Activated naive CD4-positive, alpha-beta T cell treated with anti-CD3 and anti-CD28 coated beads, Interleukin-2, amount 50 U/mL, for 72 hours (primary cell): ENCODE measurements around the gene NPTX2. TPM values are rescaled to one million over a fixed set of nuclear protein-coding genes. Genes with fewer than 3 reads are reported as not detected.
A peak's percentile ranks its signal among the peaks of the same experiment; 100 is the strongest.
"Not testable (repeated sequence)": the region's sequence is repeated elsewhere in the genome, so short reads cannot be mapped to it uniquely, and the experiment has no call there.

Experiments
- ATAC-seq, 2 donors: fragments of 150-1000 bp; cut with Tn5 transposase; 2 replicates each; pipeline ENCODE4 v1.10.0; 2021; ENCODE audit warnings: mild to moderate bottlenecking in 2 of 2, moderate library complexity in 2 of 2
- DNase-seq, 2 donors: peaks; one replicate each; pipeline ENCODE4 v3.0.0; 2021 to 2022; ENCODE audit warnings: low spot score in 2 of 2
- H3K27ac Mint-ChIP-seq, 2 donors: one replicate each; pipeline ENCODE4 v1.8.0; 2022; ENCODE audit warnings: mild to moderate bottlenecking in 2 of 2, mixed read lengths in 2 of 2
- H3K36me3 Mint-ChIP-seq, 2 donors: one replicate each; pipeline ENCODE4 v1.8.0; 2022; ENCODE audit warnings: mixed read lengths in 2 of 2
- H3K9me3 Mint-ChIP-seq, 2 donors: one replicate each; pipeline ENCODE4 v1.8.0; 2022; ENCODE audit warnings: mixed read lengths in 2 of 2
- total RNA-seq, 2 donors: library from RNA; stranded (reverse); gene quantifications; one replicate each; pipeline ENCODE4 v1.2.3, GENCODE V29; 2022

Gene NPTX2, protein sequence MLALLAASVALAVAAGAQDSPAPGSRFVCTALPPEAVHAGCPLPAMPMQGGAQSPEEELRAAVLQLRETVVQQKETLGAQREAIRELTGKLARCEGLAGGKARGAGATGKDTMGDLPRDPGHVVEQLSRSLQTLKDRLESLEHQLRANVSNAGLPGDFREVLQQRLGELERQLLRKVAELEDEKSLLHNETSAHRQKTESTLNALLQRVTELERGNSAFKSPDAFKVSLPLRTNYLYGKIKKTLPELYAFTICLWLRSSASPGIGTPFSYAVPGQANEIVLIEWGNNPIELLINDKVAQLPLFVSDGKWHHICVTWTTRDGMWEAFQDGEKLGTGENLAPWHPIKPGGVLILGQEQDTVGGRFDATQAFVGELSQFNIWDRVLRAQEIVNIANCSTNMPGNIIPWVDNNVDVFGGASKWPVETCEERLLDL
- not detected for total RNA-seq

DNA sequence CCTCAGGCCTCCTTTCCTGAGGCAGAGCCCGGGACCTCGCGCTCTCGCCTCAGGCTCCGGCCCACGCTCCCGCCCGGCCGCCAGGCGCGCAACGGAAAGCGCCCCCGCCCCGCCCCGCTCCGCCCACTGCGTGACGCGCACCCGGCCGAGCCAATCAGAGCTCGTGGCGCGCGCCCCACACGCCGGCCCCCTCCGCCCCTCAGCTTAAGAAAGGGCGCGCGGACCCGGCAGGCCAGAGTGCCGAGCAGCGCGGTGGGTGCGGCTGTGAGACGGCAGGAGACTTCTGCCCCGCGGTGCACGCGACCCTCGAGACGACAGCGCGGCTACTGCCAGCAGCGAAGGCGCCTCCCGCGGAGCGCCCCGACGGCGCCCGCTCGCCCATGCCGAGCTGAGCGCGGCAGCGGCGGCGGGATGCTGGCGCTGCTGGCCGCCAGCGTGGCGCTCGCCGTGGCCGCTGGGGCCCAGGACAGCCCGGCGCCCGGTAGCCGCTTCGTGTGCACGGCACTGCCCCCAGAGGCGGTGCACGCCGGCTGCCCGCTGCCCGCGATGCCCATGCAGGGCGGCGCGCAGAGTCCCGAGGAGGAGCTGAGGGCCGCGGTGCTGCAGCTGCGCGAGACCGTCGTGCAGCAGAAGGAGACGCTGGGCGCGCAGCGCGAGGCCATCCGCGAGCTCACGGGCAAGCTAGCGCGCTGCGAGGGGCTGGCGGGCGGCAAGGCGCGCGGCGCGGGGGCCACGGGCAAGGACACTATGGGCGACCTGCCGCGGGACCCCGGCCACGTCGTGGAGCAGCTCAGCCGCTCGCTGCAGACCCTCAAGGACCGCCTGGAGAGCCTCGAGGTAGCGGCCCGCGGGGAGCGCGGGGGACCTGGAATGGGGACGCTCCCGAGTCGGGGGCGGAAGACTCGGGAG lies at the start of gene NPTX2:
Gene NPTX2, plus strand, starts transcription at position 235 of the 909 bp plus-strand sequence. Its CDS starts 177 bp downstream, at position 412.
- DNase-seq (peak in 1 of 2 donors; percentile 19), ATAC-seq (peak; percentile 29 to 71)
- H3K36me3 Mint-ChIP-seq = peaks cover 0 to 8% of the 10 kb centered on the region in 2 donors

DNA sequence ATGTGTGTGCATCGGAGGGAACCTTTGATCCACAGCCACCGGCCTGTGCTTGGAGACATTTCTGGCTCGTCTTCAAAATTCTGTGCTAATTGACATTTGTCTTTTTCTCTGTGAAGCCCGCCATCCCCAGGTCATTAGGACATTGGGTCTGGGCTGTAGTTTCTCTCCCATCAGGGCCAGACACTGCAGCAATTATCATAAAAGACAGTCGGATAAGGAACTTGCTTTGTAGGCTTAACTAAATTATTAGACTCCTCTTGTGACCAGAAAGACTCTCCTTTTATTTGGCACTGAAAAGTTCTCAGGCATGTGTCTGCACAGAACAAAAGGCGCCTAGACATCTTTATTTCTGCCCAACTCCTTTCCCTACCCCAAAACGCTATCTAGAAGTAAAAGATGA lies 49.1 kb upstream of the NPTX2 start:
- DNase-seq (no peak), ATAC-seq (no peak)
- Mint-ChIP-seq H3K36me3 (no peaks in the 10 kb centered on the region), H3K27ac (no peak overlapping the region), H3K9me3 (peaks cover 7 to 12% of the 10 kb centered on the region in 2 donors)

More for the DNA sequence above, at the start of gene NPTX2:
- Mint-ChIP-seq H3K27ac (no peak within 1 kb of the TSS), H3K9me3 (peaks cover 0 to 5% of the 10 kb centered on the region in 2 donors)

GRCh38 chr7:98568891-98569290 lies 48.2 kb upstream of the NPTX2 start:
- DNase-seq (no peak), ATAC-seq (no peak)
- Mint-ChIP-seq H3K36me3 (no peaks in the 10 kb centered on the region), H3K27ac (no peak overlapping the region), H3K9me3 (peaks cover 7 to 10% of the 10 kb centered on the region in 2 donors)

GRCh38 chr7:98569691-98570337 lies 47.3 kb upstream of the NPTX2 start:
- peaks cover 4 to 5% of the 10 kb centered on the region in 2 donors for H3K9me3 Mint-ChIP-seq
- H3K36me3 Mint-ChIP-seq = no peaks in the 10 kb centered on the region
- H3K27ac Mint-ChIP-seq = no peak overlapping the region
- no peak for DNase-seq
- no peak for ATAC-seq

- Mint-ChIP-seq H3K27ac (no peak overlapping the region), H3K36me3 (peaks cover 0 to 5% of the 10 kb centered on the region in 2 donors), H3K9me3 (peaks cover 7 to 11% of the 10 kb centered on the region in 2 donors)
- no peak for ATAC-seq
- DNase-seq = no peak
Measured at GRCh38 chr7:98571006-98571405, 46.1 kb upstream of the NPTX2 start.

DNA sequence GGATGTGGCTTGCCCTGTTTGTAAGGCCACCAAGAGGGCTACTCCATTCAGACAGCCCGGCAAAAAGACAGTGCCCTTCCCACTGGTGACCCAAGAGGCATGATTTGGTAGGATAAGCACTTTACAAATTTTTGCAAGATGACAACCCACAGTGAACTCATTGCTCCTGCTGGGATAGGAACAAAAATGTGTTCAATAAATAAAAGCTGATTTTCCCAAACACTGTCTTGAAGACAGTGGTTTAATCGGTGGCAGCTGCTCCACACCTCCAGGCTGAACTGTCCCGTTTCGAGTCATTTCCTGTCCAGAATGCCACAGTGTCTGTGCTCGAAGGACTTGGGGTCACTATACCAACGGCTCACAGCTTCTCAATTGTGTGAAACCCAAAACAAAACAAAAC lies 45.1 kb upstream of the NPTX2 start:
- ATAC-seq (no peak), DNase-seq (no peak)
- H3K9me3 Mint-ChIP-seq = peaks cover 16 to 21% of the 10 kb centered on the region in 2 donors
- no peak overlapping the region for H3K27ac Mint-ChIP-seq
- peaks cover 0 to 9% of the 10 kb centered on the region in 2 donors for H3K36me3 Mint-ChIP-seq

DNA sequence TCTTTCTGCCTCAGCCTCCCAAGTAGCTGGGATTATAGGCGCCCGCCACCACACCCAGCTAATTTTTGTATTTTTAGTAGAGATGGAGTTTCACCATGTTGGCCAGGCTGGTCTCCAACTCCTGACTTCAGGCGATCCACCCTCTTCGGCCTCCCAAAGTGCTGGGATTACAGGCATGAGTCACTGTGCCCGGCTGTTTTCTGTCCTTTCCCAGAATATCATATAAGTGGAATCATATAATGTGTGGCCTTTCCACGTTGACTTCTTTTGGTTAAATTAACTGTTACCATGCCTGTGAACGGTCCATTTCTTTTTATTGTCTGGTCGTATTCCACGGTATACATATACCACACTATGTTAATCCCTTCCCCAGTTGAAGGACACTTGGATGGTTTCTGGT lies 44.4 kb upstream of the NPTX2 start:
- peaks cover 0 to 10% of the 10 kb centered on the region in 2 donors for H3K36me3 Mint-ChIP-seq
- not testable (repeated sequence) for DNase-seq, ATAC-seq, H3K27ac Mint-ChIP-seq
- H3K9me3 Mint-ChIP-seq = peaks cover 16 to 21% of the 10 kb centered on the region in 2 donors

GRCh38 chr7:98573816-98574215 lies 43.3 kb upstream of the NPTX2 start:
- H3K27ac Mint-ChIP-seq = no peak overlapping the region
- H3K36me3 Mint-ChIP-seq = peaks cover 0 to 10% of the 10 kb centered on the region in 2 donors
- DNase-seq (no peak), ATAC-seq (no peak)
- peaks cover 20 to 21% of the 10 kb centered on the region in 2 donors for H3K9me3 Mint-ChIP-seq

DNA sequence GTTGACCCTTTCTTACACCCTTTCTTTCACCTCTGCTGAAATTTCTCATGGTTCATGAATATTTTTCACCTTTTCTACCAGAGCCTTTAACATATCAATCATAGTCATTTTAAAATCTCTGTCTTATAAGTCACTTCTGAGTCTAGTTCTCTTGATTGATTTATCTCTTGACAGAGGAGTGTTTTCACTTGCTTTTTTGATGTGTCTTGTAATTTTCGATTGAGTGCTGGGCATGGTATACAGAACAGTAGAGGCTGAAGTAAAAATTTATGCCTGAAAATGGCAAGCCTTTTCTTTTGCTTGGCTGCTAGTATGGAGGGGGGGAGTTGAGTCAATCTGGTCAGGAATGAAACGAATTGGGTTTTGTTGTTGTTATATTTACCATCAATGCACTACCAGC lies 41.2 kb upstream of the NPTX2 start:
- Mint-ChIP-seq H3K36me3 (peaks cover 0 to 10% of the 10 kb centered on the region in 2 donors), H3K9me3 (peaks cover 20 to 21% of the 10 kb centered on the region in 2 donors), H3K27ac (no peak overlapping the region)
- DNase-seq (no peak), ATAC-seq (no peak)

DNA sequence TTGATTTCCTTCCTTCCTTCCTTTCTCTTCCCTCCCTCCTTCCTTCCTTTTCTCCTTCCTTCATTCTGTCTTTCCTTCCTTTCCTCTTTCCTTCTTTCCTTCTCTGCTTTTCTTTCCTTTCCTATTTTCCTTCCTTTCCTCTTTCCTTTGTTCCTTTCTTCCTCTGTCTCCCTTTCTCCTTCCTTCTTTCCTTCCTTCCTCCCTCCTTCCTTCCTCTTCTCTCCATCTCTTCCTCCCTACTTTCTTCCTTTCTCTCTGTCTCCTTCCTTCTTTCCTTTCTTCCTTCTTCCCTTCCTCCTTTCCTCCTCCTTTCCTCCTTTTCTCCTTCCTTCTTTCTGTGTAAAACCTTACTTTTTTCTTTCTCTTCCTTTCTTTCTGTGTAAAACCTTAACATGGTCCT lies 32.3 kb upstream of the NPTX2 start:
- peak overlapping the region in 1 of 2 donors; percentile 1 for H3K27ac Mint-ChIP-seq
- DNase-seq = no peak
- H3K36me3 Mint-ChIP-seq = no peaks in the 10 kb centered on the region
- peaks cover 10 to 13% of the 10 kb centered on the region in 2 donors for H3K9me3 Mint-ChIP-seq
- ATAC-seq = no peak

DNA sequence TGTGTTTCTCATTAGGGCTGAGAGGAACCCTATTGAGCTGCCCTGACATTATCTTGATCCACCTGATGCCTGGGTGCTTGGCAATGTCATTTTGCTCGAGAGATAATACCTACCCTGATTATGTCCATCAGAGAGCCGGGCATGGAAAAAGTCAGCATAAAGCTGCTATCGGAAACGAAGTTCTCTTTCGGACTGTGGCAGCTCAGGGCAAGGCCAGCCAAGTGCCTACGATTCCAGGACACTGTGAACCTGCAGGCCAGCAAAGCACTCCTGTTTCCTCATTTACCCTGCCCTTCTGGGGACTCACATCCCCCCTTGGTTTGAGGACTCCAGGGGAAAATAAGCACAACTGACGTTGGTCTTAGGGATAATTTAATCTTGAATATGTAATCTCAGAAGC lies 25.2 kb upstream of the NPTX2 start:
- no peak for DNase-seq
- Mint-ChIP-seq H3K36me3 (no peaks in the 10 kb centered on the region), H3K9me3 (no peaks in the 10 kb centered on the region), H3K27ac (no peak overlapping the region)
- no peak for ATAC-seq

DNA sequence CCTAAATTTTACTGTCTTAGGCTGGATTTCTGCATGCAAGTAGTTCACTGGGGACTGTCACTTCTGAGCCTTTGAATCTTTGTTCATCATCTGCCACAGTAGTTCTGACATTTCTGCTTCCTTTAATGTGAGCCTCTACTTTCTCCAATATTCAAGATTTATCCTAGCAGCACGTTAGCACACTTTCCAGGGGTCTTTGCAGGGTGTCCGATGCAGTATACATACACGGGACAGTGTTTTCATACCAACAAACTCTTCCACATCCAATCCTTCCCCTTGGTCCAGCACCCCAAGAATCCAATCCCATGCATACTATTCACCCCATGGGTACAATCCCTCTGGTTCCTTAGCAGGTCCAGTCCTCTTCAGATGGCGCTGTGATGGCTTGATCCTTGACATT lies 22.7 kb upstream of the NPTX2 start:
- H3K27ac Mint-ChIP-seq = no peak overlapping the region

DNA sequence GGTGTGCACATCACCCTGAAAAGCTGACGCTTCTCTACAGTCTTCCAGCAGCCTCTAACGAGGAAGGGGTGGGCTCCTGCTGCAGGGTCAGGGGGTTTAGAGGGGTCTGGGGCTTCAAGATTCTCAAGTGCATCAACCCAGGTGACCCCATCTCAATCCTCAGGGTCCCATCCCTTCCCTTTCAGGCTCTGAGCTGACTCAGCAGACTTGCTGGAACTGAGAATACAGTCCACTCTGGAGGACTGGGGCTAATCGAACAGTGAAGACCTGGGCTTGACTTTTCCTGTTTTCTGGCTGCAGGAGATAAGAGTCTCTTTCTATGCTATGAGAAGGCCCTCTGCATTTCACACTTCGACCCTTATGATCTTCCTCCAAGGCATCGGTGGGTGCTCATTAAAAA lies 22.3 kb upstream of the NPTX2 start:
- Mint-ChIP-seq H3K36me3 (no peaks in the 10 kb centered on the region), H3K27ac (no peak overlapping the region), H3K9me3 (no peaks in the 10 kb centered on the region)
- DNase-seq (no peak), ATAC-seq (no peak)

More for the DNA sequence above, 22.7 kb upstream of the NPTX2 start:
- Mint-ChIP-seq H3K36me3 (no peaks in the 10 kb centered on the region), H3K9me3 (no peaks in the 10 kb centered on the region)
- no peak for ATAC-seq
- DNase-seq = no peak

- DNase-seq (no peak), ATAC-seq (no peak)
- Mint-ChIP-seq H3K9me3 (no peaks in the 10 kb centered on the region), H3K27ac (no peak overlapping the region), H3K36me3 (no peaks in the 10 kb centered on the region)
Measured at GRCh38 chr7:98598846-98599615, 18.1 kb upstream of the NPTX2 start.

DNA sequence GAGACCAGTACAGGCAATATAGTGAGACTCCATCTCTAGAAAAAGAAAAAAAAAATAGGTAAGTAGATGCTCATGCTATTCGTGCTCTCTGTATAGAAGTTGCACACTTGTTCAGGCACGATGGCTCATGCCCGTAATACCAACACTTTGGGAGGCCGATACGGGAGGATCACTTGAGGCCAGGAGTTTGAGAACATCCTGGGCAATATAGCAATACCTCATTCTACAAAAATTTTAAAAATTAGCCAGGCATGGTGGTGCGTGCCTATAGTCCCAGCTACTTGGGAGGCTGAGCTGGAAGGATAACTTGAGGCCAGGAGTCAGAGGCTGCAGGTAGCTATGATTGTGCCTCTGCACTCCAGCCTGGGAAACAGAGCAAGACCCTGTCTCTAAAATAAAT lies 17.2 kb upstream of the NPTX2 start:
- H3K27ac Mint-ChIP-seq = no peak overlapping the region
- H3K36me3 Mint-ChIP-seq = no peaks in the 10 kb centered on the region

More for the DNA sequence above, 17.2 kb upstream of the NPTX2 start:
- no peak for ATAC-seq
- no peaks in the 10 kb centered on the region for H3K9me3 Mint-ChIP-seq
- no peak for DNase-seq
